ENCODE measurements around the gene DNA2. TPM values are rescaled to one million over a fixed set of nuclear protein-coding genes. Genes with fewer than 3 reads are reported as not detected.

Gene DNA2
- polyA plus RNA-seq, 1 donor: 5.5 TPM

DNA sequence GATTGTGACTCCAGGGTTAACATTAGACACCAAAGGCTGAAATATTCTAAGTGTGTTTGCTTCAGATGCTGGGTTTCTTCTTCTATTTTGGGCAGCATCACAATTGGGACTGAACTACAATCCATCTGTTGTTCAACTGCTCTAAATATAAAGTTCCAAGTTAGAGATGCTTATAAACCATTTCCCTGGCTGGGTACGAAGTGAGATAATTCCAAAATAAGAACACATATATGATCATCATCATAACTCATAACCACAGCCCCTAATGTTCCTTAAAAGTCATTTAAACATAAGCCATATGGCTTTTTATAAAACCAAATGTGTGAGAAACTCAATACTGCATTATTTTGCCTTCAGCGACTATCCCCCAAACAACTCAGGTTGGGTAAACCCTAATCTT is 28.8 kb downstream of the DNA2 start:
- DNase-seq (ENCODE audit: low read depth): no peak

DNA sequence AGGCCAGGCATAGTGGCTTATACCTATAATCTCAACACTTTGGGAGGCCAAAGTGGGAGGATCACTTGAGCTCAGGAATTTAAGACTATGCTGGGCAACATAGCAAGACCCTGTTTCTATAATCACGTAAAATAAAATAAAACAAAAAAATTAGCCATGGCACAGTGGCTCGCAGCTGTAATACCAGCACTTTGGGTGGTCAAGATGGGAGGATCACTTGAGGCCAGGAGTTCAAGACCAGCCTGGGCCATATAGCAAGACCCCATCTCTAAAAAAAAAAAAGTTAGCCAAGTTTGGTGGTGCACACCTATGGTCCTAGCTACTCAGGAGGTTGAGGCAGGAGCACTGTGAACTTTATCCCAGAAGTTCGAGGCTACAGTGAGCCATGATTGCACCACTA is 30.9 kb downstream of the DNA2 start:
- no peak for DNase-seq (ENCODE audit: low read depth)

DNA sequence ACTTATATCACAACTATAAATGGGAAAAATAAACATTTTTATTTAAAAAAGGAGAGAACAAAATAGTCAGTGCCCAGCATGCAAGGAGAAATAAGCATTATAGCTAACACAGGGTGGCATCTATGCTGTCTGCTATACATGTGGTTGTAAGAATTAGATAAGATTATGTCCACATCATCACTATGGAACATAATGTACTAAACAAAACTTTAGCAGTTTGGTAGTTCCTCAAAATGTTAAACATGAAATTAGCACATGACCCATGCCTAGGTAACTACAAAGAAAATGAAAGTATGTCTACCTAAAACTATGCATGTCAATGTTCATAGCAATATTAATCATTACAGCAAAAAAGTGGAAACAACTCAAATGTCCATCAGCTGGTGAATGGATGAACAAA is 36.0 kb downstream of the DNA2 start:
- DNase-seq (ENCODE audit: low read depth): no peak

DNA sequence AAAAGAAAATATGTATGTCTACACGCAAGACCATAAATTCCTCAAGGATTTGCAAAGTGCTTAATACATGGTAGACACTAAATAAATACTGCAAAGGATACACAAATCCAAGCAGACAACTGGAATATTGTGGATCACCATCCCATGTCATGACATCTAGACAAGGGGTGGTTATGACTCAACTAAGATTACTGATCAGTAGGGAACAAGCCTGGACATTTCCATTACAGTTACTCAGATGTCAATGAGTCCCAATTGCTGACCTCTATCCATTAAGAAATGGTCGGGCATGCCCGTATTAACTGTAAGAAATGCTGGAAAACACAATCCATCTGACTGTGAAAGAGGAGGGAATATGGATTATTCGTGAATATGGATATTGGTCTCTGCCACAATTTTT is 37.1 kb downstream of the DNA2 start:
- no peak for DNase-seq (ENCODE audit: low read depth)

DNA sequence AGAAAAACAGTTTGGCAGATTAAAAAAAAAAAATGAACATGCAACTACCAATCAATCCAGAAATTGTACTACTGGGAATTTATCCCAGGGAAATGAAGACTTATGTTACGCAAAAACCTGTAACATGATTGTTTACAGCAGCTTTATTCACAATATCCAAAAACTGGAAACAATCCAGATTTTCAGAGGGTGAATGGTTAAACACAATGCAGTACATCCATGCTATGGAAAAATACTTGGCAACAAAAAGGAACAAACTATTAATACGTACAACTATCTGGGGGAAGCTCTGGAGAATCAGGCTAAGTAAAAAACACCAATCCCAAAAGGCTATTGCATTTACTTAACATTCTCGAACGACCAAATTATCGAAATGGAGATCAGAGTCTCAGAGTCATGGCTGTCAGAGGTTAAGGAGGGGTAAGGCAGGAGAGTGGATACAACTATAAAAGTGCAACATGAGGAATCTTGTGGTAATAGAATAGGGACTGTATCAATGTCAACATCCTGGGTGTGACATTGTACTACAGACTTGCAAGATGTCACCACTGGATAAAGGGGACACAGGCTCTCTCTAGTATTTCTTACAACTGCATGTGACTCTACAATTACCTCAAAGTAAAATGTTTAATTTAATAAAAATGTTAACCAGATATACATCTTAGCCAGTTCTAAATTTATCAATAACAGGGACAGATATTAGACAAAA is 43.2 kb downstream of the DNA2 start:
- no peak for DNase-seq (ENCODE audit: low read depth)

DNA sequence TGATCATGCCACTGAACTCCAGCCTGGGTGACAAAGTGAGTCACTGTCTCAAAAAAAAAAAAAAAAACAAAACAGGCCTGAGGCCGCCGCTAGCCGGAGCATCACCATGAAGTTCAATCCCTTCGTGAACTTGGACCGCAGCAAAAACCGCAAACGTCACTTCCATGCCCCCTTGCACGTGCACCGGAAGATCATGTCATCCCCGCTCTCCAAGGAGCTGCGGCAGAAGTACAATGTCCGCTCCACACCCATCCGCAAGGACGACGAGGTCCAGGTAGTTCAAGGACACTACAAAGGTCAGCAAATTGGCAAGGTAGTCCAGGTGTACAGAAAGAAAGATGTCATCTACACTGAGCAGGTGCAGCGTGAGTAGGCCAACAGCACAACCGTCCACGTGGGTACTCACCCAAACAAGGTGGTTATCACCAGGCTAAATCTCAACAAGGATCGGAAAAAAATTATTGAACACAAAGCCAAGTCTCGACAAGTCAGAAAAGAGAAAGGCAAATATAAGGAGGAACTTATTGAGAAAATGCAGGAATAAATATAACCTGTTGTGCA is 47.2 kb downstream of the DNA2 start:
- DNase-seq (ENCODE audit: low read depth): no peak

DNA sequence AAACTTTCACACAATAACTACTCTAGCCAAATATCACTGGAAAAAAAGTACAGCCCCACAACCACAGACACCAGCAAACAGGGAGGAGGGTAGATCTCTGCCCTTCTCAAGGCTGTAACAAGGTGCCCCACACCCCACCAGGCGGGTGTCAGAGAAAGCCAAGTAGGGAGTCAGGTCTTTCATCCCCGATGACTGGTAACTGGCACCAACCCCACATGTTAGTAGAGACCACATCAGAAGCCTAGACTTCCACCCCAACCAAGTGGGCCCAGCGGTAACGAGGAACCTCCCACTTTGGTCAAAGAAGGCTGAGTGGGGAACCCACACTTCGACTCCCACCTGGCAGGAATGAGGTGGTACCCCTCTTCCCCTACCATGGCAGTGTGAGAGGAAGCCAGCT is 48.3 kb downstream of the DNA2 start:
- DNase-seq (ENCODE audit: low read depth): no peak

DNA sequence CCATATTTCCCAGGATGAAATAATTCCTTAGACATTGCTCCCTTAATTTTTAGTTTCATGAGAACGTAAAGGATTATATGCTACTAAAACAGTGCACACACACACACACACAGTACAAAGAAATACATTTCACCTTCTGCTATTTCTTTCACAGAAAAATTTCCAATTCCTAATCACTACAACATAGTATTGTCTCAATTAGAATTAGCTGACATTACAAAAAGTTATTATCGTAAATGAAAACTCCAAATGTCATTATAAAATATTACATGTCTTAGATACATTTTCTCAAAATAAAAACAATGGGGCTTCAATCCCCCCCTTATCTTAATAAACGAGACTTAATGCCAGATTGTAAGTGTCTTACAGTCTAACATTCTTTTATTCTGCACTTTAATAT is 52.4 kb downstream of the DNA2 start:
- DNase-seq (ENCODE audit: low read depth): no peak

DNA sequence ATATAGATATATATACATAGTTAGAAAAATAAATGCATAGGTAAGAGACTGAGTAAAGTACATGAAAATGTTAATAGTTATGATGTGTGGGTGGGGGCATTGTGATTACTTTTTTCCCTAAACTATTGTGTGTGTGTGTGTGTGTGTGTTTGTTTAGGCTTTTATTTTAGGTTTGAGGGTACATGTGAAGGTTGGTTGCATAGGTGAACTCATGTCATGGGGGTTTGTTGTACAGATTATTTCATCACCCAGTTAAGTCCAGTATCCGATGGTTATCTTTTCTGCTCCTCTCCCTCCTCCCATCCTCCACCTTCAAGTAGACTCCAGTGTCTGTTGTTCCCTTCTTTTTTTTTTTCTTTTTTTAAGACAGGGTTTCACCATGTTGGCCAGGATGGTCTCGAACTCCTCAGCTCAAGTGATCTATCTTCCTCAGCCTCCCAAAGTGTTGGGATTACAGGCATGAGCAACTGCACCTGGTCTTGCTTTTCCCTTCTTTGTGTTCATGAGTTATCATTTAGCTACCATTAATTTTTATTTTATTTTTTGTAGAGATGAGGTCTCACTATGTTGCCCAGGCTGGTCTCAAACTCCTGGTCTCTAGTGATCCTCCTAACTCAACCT is 62.8 kb downstream of the DNA2 start:
- no peak for DNase-seq (ENCODE audit: low read depth)

DNA sequence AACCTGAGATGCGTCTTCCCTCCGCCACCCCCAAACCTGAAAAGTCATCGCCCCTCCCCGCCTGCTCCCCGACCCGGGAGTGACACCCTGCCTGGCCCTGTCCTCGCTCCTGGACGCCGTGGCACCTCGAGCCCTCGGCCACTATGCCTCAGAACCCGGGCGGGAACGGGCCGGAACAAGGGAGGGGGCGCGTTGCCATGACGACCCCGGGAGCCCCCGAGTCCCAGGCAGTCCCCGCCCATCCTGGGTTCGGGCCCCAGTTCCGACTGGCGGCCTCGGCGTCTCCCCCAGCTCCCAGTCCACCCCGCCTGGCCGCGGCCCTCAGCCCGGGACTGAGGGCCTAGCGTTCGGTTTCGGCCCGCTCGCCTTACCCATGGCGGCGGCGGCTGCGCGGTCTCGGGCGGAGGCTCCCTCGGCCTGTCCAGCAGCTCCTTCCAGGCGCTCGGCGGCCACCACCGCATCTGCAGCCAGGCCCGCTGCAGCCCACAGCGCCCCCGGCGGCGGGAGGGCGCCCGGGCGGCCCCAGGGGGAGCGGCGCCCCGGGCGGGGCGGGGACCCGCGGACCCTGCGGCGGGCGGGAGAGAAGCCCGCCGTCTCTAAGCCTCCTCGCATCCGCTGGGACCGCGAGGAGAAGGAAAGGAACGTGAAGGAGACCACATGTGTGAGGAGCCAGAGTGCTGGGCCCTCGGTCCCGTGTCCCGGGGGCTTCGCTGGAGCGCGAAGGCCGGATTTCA is 64.8 kb downstream of the DNA2 start, which contains the start of gene RUFY2:
Gene RUFY2 (minus strand): TSS at position 463 of the 734 bp plus-strand sequence. CDS start 88 bp downstream, at position 375.
- DNase-seq (ENCODE audit: low read depth): no peak

DNA sequence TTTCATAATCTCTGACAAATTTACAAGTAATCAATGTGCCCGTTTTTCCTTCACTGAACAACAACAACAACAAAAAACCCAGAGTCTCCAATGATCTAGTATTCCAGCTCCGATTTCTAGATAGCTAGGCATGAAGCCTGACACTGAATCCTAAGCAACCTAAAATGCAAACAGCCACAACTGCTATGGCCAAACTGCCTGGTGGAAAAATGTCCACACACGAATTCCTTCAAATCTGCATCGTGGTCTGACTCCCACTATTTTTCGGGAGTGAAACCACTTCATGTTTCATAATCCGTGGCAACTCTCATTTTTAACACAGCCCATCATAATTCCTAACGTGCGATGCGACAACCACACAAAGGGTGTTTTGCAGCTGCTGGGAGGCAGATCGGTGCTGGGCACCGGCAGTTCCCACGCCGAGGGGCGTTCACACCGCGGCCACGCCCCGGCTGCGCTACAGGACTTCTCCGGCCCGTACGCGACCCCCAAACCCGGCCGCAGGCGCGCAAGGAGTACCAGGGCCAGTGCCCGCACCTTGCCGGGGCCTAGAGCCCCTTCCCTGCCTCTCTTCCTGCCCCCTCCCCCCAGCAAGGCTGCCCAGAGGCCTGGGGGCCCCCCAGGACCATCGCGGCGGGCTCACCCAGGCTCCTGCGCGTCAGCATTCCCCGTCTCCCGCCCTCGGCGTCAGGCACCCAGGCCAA is 65.5 kb downstream of the DNA2 start:
- no peak for DNase-seq (ENCODE audit: low read depth)

DNA sequence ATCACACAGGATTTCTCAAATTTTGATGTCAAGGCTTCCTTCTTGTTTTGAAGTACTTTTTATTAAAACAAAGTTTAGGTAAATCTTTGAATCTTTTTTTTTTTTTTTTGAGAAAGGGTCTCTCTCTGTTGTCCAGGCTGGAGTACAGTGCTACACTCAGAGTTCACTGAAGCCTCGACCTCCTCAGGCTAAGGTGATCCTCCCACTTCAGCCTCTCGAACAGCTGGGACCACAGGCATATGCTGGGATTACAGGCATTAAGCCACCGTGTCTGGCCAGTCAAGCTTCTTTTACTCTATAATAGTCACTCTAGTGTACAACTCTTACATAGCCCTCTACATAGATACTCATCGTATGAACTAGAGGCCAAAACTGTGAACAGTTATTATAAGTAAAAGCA is 68.1 kb downstream of the DNA2 start:
- no peak for DNase-seq (ENCODE audit: low read depth)

DNA sequence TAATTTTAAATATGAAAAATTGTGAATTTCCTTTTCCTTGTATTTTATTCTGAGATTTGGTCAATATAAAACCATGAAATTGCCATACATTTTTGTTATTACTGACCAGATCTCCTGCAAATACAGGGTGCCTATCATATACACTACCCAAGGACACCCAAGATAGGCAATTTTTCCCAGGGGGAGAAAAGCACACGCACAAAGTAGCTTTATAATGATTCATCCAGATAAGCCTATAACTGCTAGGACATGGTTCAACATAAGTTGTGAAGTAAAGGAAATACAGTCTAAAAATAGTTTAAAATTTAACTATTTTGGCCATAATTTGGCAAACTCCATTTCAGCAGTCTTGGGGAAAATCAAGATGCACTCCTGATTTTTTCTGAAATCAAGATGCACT is 69.5 kb downstream of the DNA2 start:
- DNase-seq (ENCODE audit: low read depth): no peak

DNA sequence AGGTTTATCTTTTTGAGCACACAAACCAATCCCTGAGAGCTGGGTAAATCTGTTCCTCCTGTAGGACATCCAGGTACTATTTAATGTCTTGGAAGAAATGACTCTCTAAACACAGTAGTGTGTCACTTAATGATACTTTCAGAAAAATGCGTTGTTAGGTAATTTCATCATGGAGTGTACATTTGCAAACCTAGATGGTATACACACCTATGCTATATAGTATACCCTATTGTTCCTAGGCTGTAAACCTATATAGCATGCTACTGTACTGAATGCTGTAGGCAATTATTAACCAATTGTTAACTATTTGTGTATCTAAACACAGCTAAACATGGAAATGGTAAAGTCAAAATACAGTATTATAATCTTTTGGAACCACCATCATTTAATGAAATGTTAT is 74.8 kb downstream of the DNA2 start:
- DNase-seq (ENCODE audit: low read depth): no peak

DNA sequence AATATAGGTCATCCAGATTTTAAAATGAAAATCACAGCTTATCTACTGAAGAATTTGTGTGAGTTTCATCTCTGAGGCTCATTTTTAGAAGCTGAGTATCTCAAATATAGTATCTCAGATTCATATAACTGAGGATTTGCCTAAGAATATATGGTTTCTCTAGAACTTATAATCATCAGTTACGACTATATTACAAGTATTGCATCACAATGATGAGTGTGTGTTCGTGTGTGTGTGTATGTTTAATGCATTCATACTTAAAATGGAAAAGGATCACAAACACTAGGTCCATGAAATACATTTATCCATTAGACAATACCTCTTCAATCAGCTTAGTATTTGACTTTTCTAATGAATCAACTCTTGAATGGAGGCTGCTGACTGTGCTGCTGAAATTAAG is 86.0 kb downstream of the DNA2 start:
- DNase-seq (ENCODE audit: low read depth): no peak

DNA sequence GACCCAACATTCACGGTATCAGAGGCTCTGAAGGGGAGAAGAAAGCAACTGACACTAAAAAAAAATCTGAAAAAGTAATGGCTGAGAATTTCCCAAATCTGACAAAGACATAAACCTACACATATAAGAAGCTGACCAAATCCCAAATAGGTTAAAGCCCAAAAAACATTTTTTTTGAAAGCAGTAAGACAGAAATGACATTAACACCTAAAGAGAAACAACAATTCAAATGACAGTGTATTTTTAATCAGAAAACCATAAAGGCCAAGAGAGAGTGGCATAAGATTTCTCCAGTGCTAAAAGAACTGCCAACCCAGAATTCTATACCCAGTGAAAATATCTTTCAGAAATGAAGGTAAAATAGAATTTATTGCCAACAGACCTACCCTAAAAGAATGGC is 100.2 kb downstream of the DNA2 start:
- no peak for DNase-seq (ENCODE audit: low read depth)

DNA sequence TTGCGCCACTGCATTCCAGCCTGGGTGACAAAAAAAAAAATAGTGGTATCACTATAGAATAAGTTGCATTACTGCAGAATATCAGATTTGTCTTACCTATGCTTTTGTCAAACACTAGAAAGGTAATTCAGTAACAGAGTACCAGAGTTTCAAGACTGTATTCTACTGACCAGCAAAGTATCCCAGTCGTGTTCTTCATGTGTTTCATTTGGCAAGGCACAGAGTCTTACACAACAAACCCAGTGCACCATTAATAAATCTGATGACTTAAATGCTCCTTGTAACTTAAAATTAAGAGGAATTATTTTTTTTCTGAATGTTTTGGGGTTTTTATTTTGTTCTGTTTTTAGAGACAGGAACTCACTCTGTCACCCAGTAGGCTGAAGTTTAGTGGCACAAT is 104.7 kb downstream of the DNA2 start:
- no peak for DNase-seq (ENCODE audit: low read depth)

DNA sequence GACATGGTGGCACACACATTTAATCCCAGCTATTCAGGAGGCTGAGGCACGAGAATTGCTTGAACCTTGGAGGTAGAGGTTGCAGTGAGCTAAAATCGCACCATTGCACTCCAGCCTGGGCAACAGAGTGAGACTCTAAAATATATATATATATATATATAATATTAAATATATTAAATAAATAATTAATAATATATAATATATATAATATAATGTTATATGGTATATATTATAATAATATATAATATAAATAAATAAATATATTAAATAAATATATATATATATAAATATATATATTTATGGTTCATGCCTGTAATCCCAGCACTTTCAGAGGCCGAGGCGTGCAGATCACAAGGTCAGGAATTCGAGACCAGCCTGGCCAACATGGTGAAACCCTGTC is 105.2 kb downstream of the DNA2 start:
- DNase-seq (ENCODE audit: low read depth): no peak

DNA sequence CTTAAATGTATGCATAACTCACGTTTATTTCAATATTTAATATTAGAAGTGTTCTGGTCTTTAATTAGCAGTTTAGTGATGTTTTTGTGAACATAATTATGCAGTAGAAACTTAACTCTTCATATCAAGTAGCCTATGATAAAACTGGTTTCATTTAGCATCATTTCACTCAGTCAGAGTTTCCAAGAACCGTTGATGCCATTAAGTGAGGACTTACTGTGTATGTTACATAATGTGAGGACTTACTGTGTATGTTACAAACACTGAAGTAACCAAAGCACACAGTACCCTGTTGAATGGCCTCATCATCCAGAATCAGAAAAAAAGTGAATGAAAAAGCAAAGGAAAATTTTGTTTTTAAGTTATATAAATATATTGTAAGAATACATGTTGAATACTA is 106.2 kb downstream of the DNA2 start:
- DNase-seq (ENCODE audit: low read depth): no peak

DNA sequence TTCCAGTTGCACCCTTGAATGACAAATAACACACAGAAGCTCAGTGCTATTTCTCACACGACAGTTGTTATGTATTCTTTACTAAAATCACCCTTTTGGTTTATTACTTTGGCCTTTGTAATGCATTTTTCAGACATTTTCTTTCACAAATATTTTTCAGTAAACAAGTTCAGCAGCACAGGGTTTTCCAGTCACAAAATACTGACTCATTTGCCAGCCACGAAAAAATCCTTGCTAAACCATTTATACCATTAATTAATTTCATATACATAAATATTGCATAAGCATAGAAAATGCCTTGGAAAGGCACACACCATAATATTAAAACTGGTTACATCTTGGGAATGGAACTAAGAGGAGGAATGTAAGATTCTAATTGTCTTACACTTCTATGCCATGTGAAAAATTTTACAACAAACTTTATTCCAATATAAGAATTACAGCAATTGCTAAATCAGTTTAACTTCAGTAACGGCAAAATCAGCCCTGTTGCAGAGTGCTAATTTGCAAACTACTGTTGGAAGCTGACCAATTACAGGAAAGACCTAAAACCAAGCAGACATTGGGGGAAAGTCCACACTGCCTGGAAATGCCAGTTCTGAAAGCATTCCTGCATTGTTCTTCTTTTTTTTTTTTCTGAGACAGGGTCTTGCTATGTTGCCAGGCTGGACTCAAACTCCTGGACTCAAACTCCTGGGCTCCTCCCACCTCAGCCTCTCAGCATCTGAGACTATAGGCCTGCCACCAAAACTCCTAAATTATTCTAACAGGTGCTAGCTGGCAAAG is 107.5 kb downstream of the DNA2 start:
- DNase-seq (ENCODE audit: low read depth): no peak

Data from forelimb muscle (tissue), 1 donor.